Loucy (cell line): ENCODE data around the gene PRSS57.
"Not testable (repeated sequence)": the region's sequence is repeated elsewhere in the genome, so short reads cannot be mapped to it uniquely, and the experiment has no call there.

Experiments
- H2AFZ ChIP-seq: fragments of 200-600 bp; sonication (generic); 2 replicates; pipeline ENCODE4 v1.6.0; 2016; ENCODE audit warnings: antibody characterized with exemption, mild to moderate bottlenecking, low read length, moderate library complexity
- H3F3A ChIP-seq: fragments of 200-600 bp; 2 replicates; pipeline ENCODE4 v1.6.0; 2016; ENCODE audit warnings: antibody characterized with exemption, low read depth, mild to moderate bottlenecking
- H3K27me3 ChIP-seq: fragments of 200-600 bp; sonication (generic); 2 replicates; pipeline ENCODE4 v1.6.1; 2014; ENCODE audit warnings: low read length, mild to moderate bottlenecking; ENCODE audit not compliant: insufficient read depth, poor library complexity, severe bottlenecking
- H3K36me3 ChIP-seq: fragments of 200-600 bp; sonication (generic); 2 replicates; pipeline ENCODE4 v1.6.1; 2016; ENCODE audit warnings: low read length; ENCODE audit not compliant: insufficient read depth
- H3K4me1 ChIP-seq: fragments of 200-600 bp; sonication (generic); 2 replicates; pipeline ENCODE4 v1.5.1; 2014; ENCODE audit warnings: low read length, mild to moderate bottlenecking; ENCODE audit not compliant: insufficient read depth, poor library complexity, severe bottlenecking
- H3K4me2 ChIP-seq: fragments of 200-600 bp; sonication (generic); 2 replicates; pipeline ENCODE4 v1.6.0; 2014; ENCODE audit warnings: antibody characterized with exemption, low read length, low read depth, mild to moderate bottlenecking; ENCODE audit not compliant: poor library complexity, severe bottlenecking
- H3K4me3 ChIP-seq: fragments of 200-600 bp; sonication (generic); 2 replicates; pipeline ENCODE4 v1.5.1; 2014; ENCODE audit warnings: low read length, mild to moderate bottlenecking, mixed read lengths; ENCODE audit not compliant: poor library complexity, severe bottlenecking
- H3K79me2 ChIP-seq: fragments of 200-600 bp; sonication (generic); 2 replicates; pipeline ENCODE4 v1.6.1; 2014; ENCODE audit warnings: low read length; ENCODE audit not compliant: insufficient read depth
- H3K9ac ChIP-seq: fragments of 200-600 bp; sonication (generic); 2 replicates; pipeline ENCODE4 v1.6.0; 2014; ENCODE audit warnings: mild to moderate bottlenecking, low read depth, low read length, moderate library complexity; ENCODE audit not compliant: poor library complexity, severe bottlenecking
- H3K9me2 ChIP-seq: fragments of 200-600 bp; sonication (generic); replicated peaks from 2 replicates; pipeline ENCODE4 v1.6.1; 2016; ENCODE audit warnings: low read depth, low read length, mixed read lengths
- H3K9me3 ChIP-seq: fragments of 200-600 bp; sonication (generic); 2 replicates; pipeline ENCODE4 v1.6.1; 2014; ENCODE audit warnings: mild to moderate bottlenecking, antibody characterized with exemption, low read length, low read depth; ENCODE audit not compliant: insufficient read depth
- H4K20me1 ChIP-seq: fragments of 200-600 bp; sonication (generic); 2 replicates; pipeline ENCODE4 v1.6.0; 2014; ENCODE audit warnings: antibody characterized with exemption, low read length, mild to moderate bottlenecking; ENCODE audit not compliant: insufficient read depth, poor library complexity, severe bottlenecking
- CTCF ChIP-seq: fragments of 200-600 bp; sonication (generic); conservative IDR thresholded peaks from 2 replicates; pipeline ENCODE4 v1.5.1; 2014; ENCODE audit warnings: mild to moderate bottlenecking, antibody characterized with exemption, low read length
- EZH2phosphoT487 ChIP-seq: fragments of 200-600 bp; IDR thresholded peaks from 2 replicates; pipeline ENCODE4 v1.6.1; 2018; ENCODE audit warnings: antibody characterized with exemption, mild to moderate bottlenecking, moderate library complexity, borderline replicate concordance

The PRSS57 gene

GRCh38 chr19:676007-676338 is 19.3 kb downstream of the PRSS57 start:
- H3K9me2 ChIP-seq = no peaks in the 10 kb centered on the region
- H3K4me2 ChIP-seq = no peak overlapping the region
- peaks cover 7% of the 10 kb centered on the region; the same call in 1 of the 2 replicates for H3K79me2 ChIP-seq
- H3K4me3 ChIP-seq = no peak overlapping the region
- TF ChIP-seq CTCF (no peak), EZH2phosphoT487 (no peak)
- no peak overlapping the region for H2AFZ ChIP-seq
- no peak overlapping the region for H3K9ac ChIP-seq
- no peaks in the 10 kb centered on the region for H3K36me3 ChIP-seq
- no peaks in the 10 kb centered on the region for H3K9me3 ChIP-seq
- H3K4me1 ChIP-seq = peaks cover 8% of the 10 kb centered on the region
- no peaks in the 10 kb centered on the region for H4K20me1 ChIP-seq
- no peaks in the 10 kb centered on the region for H3F3A ChIP-seq
- no peaks in the 10 kb centered on the region for H3K27me3 ChIP-seq

GRCh38 chr19:674282-675151 is 20.7 kb downstream of the PRSS57 start:
- Histone ChIP-seq H3K79me2 (peaks cover 6% of the 10 kb centered on the region; the same call in 1 of the 2 replicates), H2AFZ (no peak overlapping the region), H3K9me3 (no peaks in the 10 kb centered on the region), H3K4me1 (peaks cover 6% of the 10 kb centered on the region), H3K4me2 (no peak overlapping the region), H3K4me3 (no peak overlapping the region), H3K9ac (no peak overlapping the region), H4K20me1 (no peaks in the 10 kb centered on the region), H3K27me3 (no peaks in the 10 kb centered on the region), H3K9me2 (no peaks in the 10 kb centered on the region), H3K36me3 (no peaks in the 10 kb centered on the region), H3F3A (no peaks in the 10 kb centered on the region)
- TF ChIP-seq EZH2phosphoT487 (no peak), CTCF (no peak)

GRCh38 chr19:670609-671075 is 24.6 kb downstream of the PRSS57 start:
- Histone ChIP-seq H3K9me2 (no peaks in the 10 kb centered on the region), H3K36me3 (no peaks in the 10 kb centered on the region), H3K4me3 (no peak overlapping the region), H3K9ac (no peak overlapping the region), H3K27me3 (no peaks in the 10 kb centered on the region), H3K79me2 (no peaks in the 10 kb centered on the region), H4K20me1 (no peaks in the 10 kb centered on the region), H3K4me2 (no peak overlapping the region), H3K9me3 (no peaks in the 10 kb centered on the region), H2AFZ (no peak overlapping the region), H3F3A (no peaks in the 10 kb centered on the region), H3K4me1 (no peaks in the 10 kb centered on the region)
- no peak for TF ChIP-seq EZH2phosphoT487
- TF ChIP-seq CTCF = no peak

GRCh38 chr19:668675-669434 is 26.4 kb downstream of the PRSS57 start:
- not testable (repeated sequence) for H2AFZ ChIP-seq, H3K79me2 ChIP-seq, H3K4me2 ChIP-seq, H3K4me1 ChIP-seq, H3K4me3 ChIP-seq, H3K36me3 ChIP-seq, H3K9me3 ChIP-seq, H3K27me3 ChIP-seq, H4K20me1 ChIP-seq, H3F3A ChIP-seq, H3K9me2 ChIP-seq, H3K9ac ChIP-seq

GRCh38 chr19:666985-667573 is 28.2 kb downstream of the PRSS57 start:
- H3K79me2 ChIP-seq, H4K20me1 ChIP-seq, H3F3A ChIP-seq, H3K9me2 ChIP-seq, H3K27me3 ChIP-seq, H3K4me1 ChIP-seq, H3K4me2 ChIP-seq, H3K9me3 ChIP-seq, H3K36me3 ChIP-seq, H3K4me3 ChIP-seq, H3K9ac ChIP-seq, H2AFZ ChIP-seq: not testable (repeated sequence)
